Adrenal gland (tissue), 5 donors: Measurements from ENCODE around the gene MUS81.

Experiments used
- CTCF ChIP-seq, 6 experiments: fragments of 450-650 bp in 4 of 6; fragments of 200-600 bp in 2 of 6; sonication (generic) in 1 of 6; IDR thresholded peaks; 1 replicate in 5 of 6; 2 replicates in 1 of 6; pipeline versions ENCODE4 v1.5.1 to v1.8.0; 2016 to 2021; ENCODE audit warnings: antibody characterized with exemption in 6 of 6, mild to moderate bottlenecking in 2 of 6, moderate library complexity in 1 of 6
- POLR2A ChIP-seq, 2 donors: fragments of 450-650 bp; IDR thresholded peaks; one replicate each; pipeline ENCODE4 v1.6.1; 2017; ENCODE audit warnings: antibody characterized with exemption in 2 of 2, mild to moderate bottlenecking in 2 of 2, moderate library complexity in 1 of 2
- donor health status: DM: no; HTN: no; CAD: no.

- no peak for TF ChIP-seq CTCF (IDR thresholded peaks at IDR 0.05)
- peak in 1 of 2 donors; percentile 55 for TF ChIP-seq POLR2A (IDR thresholded peaks at IDR 0.05)
Measured at GRCh38 chr11:65873318-65874156, 13.3 kb downstream of the MUS81 start.
